ENCODE data around the gene NFIA.

The NFIA gene

DNA sequence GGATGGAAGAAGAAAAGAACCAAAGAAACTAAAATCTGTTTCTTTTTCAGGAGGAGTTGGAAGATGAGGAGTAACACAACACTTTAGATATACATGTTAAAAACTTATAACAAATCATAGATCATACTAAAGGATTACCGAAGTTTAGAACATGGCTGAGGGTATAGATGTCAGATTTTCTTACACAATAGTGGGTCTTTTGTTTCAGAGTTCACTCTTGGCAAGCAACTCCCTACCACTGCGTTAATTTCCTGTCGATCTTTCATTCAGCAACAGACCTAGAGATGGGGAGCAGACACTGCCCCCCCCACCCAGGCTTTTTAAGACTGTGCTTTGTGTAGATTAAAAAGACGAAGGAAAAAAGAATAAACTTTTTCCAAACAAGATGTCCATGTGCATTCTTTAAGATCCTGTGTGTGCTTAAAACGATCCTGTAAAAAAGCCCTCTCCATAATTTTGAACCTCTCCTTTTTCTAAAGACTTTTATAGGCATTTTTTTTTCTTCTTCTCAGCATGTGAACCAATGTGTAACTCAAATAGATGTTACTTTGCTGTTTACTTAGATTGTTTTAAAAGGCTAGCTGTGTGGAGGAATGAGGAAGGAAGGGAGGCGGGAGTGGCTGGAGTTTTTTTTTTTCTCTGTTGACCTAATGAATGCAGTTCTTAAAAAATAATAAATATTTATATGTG is 50.4 kb downstream of the NFIA start:
- DNase-seq = no peak

- DNase-seq = no peak
Measured at GRCh38 chr1:61133335-61134019, 51.1 kb downstream of the NFIA start.

DNA sequence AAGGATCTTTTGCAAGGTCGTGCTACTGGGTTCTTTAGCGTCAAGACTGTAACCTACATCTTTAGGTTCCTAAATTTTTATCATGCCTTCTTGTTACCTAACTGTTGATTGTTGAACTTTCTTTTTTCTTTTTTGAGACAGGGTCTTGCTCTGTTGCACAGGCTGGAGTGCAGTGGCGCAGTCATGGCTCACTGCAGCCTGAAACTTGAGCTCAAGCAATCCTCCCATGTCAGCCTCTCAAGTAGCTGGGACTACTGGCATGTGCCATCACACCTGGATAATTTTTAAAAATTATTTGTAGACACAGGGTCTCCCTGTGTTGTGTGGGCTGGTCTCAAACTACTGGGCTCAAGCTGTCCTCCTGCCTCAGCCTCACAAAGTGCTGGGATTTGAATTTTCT is 52.9 kb downstream of the NFIA start:
- DNase-seq = no peak

GRCh38 chr1:61138305-61138704 is 55.9 kb downstream of the NFIA start:
- no peak for DNase-seq

- DNase-seq = no peak
Measured at GRCh38 chr1:61138921-61139774, 56.8 kb downstream of the NFIA start.

- no peak for DNase-seq
Measured at GRCh38 chr1:61139775-61140549, 57.6 kb downstream of the NFIA start.

GRCh38 chr1:61140778-61141177 is 58.4 kb downstream of the NFIA start:
- DNase-seq = no peak

DNA sequence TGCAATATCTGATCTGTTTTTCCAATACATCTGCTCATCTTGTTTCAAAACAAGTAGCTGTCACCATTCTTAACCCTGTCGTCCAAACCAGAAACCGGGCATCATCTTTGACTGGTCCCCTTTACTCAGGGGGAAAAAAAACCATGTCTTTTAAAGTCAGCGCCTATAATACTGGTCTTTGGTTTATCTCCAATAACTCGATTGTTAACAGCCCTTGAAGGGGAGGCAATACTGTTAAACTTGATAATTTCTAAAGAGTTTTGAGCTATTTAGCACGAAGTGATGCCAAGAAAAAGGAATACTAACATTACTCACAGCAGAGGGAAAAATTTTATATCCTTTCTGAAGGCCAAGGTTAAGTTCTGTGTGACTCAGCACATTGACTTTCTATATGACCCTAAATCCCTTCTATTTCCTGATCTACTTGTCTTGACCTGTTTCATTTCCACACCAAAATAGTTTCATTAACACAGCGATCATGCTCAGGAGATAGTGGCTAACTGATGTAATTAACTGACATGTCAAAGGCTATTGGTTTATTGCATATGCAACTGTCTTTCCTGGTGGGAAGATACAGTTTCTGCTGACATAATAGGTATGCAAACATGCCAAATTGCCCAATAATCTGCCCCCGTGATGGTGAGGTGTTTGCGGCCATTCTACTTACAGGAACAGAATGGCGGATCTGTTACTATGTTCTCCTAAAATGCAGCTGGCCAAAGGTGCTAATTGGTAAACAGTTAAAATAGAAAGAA is 59.1 kb downstream of the NFIA start:
- DNase-seq = no peak

- DNase-seq = no peak
Measured at GRCh38 chr1:61142043-61142440, 59.7 kb downstream of the NFIA start.

GRCh38 chr1:61142726-61143500 is 60.6 kb downstream of the NFIA start:
- no peak for DNase-seq

GRCh38 chr1:61143821-61144424 is 61.6 kb downstream of the NFIA start:
- DNase-seq = no peak

- no peak for DNase-seq
Measured at GRCh38 chr1:61149010-61149860, 66.9 kb downstream of the NFIA start.

- DNase-seq = no peak
Measured at GRCh38 chr1:61151565-61151964, 69.2 kb downstream of the NFIA start.

DNA sequence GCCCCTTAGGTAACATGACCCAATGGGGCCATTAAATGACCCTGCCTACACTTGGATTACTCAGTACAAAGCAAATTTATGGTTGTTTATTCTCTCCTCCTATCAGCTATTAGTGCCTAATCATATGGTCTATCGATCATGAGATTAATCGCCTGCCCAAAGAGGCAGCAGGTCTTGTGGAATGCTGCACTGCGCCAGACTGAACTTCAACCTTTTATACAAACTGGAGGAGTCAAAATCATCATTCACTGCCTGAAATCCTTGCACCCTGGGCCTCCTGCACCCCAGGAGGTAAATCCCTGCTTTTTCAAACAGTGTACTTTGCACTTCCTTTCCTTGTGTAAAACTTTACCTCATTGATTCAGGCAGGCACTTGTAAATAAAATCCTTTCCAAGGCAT is 69.7 kb downstream of the NFIA start:
- no peak for DNase-seq

GRCh38 chr1:61152469-61153105 is 70.2 kb downstream of the NFIA start:
- DNase-seq = no peak

GRCh38 chr1:61156576-61157467 is 74.5 kb downstream of the NFIA start:
- DNase-seq = no peak

- DNase-seq = no peak
Measured at GRCh38 chr1:61157468-61157987, 75.2 kb downstream of the NFIA start.

- no peak for DNase-seq
Measured at GRCh38 chr1:61158591-61158990, 76.2 kb downstream of the NFIA start.

Data from CD4-positive, alpha-beta T cell treated with Interleukin-15 for 1 hour (primary cell).